EH (cell line): Measurements from ENCODE around the gene FLACC1.
"Not testable (repeated sequence)": the region's sequence is repeated elsewhere in the genome, so short reads cannot be mapped to it uniquely, and the experiment has no call there.

Experiments used
- DNase-seq: peaks from one replicate; pipeline ENCODE4 v3.0.0-alpha.2; 2015; ENCODE audit warnings: low read depth

FLACC1 gene

DNA sequence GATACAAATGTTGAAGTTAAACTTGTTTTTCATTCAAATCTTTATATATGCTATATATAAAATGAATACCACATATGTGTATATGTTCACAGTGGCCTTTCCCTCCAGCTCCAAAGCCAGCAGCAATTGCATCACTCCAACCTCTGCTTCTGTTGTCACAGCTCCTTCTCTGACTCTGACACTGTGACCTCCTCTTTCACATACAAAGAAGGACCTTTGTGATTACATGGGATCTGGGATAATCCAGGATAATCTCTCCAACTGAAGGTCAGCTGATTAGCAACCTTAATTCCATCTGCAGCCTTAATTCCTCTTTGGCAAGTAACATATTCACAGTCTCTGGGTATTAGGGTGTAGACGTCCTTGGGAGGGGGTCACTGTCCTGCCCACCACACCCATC, 8.4 kb downstream of the FLACC1 start:
- no peak for DNase-seq

DNA sequence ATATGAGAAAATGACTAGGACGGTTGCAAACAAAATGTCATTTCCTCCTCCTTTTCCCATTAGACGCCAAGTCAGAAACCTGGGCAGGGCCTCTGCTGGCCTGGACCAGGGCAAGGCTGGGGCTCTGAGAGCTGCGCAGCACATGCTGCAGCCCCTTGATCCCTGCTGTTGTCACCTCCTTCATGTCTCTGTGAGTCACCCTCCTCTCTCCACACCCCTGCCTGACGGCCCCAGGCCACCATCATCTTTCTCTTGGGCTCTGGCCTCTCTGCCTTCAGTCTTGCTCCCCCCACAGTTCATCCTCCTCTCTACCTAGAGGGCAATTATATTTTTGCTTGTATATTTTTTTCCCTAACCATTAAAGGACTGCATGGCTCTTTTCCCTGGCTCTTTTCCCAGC, 10.0 kb downstream of the FLACC1 start:
- no peak for DNase-seq

DNA sequence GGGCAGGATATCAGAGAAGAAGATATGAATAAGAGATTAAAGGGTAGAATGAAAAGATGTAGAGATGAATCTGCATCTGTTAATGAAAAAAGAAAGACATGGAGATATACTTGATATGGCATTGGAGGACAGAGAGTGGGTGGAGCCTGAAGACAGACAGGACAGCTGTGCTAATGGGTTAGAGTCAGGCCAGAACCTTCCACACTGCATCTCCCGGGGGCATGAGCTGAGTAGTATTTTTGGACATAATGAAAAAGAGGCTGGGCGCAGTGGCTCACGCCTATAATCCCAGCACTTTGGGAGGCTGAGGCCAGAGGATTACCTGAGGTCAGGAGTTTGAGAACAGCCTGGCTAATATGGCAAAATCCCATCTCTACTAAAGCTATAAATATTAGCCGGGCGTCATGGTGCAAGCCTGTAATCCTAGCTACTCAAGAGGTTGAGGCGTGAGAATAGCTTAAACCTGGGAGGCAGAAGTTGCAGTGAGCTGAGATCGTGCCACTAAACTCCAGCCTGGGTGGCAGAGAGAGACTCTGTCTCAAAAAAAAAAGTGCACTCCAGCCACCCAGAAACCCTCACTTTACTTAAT, 11.4 kb downstream of the FLACC1 start:
- no peak for DNase-seq

DNA sequence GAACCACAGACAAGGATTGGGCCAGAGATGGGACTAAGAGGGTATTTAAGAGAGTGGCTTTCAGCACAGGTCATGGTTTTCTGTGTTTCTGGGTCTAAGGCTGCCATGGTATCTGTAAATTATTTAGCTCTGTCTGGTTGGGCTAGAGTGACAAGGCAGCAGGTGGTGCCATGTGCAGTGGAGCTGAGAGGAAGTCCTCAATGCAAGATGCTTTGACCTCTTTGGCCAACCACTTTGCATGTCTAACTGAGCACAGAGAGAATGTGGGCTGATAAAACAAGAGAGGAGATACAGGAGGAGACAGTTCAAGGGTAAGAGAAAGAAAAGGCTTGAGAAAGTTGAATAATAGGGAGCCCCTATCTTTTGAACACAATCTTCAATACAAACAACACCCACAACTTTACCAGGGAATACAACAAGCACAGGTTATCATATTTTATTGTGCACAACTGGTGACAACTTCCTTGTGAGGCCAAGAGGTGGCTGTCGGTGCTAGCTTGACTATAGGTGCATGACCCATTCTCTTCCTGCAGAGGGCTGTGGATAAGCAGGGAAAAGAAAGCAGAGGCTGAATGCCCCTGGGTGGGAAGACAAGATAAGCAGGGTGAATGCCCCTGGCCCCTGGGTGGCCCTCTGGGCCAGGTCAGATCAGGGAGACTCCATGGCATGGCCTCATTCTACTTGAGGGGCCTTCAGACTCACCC, 12.3 kb downstream of the FLACC1 start:
- no peak for DNase-seq

DNA sequence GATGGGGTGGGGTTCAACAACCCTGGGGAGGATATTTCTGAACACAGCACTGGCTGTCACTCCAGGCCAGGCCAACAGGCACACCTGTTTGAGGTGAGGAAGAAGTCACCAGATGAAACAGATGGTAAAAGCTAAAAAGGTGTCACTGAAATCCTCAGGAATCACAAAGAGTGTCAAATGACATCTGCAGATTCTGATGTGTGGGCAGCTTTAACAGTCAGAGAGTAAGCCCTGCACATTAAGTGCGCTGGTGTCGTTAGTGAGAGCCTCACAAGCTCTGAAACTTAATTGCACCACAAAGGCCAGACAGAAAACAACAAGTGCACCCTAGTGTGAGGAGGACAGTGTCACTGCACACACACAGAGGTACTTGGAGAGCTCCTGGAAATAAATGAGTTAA, 13.6 kb downstream of the FLACC1 start:
- DNase-seq, result no peak

DNA sequence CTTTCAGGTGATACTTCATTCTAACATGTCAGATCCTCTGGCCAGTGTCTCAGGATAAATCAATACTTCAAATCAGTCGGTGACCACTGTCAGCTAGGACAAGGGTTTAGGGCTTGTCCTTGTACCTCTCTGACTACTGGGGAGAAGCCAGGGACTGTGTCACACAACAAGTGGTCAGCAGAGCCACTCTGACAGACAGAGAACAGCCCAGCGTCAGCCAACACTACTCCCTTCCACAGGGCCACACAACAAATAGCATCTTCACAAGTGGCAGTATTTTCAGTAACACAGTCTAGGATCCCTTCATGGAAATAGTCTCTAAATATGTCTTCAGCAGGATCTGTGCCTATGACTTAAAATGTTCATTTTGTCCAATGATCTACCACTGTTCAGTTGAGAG, 14.2 kb downstream of the FLACC1 start:
- no peak for DNase-seq

DNA sequence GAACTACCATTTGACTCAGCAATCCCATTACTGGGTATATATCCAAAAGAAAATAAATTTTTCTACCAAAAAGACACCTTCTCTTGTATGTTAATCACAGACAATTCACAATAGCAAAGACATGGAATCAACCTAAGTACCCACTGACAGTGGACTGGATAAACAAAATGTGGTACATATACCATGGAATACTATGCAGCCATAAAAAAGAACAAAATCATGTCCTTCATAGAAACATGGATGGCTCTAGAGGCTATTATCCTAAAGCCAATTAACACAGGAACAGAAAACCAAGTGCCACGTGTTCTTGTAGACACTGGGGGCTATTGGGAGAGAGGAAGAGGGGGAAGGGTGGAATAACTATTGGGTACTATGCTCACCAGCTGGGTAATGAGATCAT, 27.7 kb downstream of the FLACC1 start:
- no peak for DNase-seq

DNA sequence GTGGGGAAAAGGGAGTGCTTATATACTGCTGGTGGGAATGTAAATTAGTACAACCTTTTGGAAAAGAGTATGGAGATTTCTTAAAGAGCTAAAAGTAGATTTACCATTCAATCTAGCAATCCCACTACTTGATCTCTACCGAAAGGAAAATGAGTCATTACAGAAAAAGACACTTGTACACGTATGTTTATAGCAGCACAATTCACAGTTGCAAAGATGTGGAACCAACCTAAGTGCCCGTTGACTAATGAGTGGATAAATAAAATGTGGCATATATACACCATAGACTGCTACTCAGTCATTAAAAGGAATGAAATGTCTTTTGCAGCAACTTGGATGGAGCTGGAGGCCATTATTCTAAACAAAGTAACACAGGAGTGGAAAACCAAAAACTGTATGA, 29.5 kb downstream of the FLACC1 start:
- no peak for DNase-seq

DNA sequence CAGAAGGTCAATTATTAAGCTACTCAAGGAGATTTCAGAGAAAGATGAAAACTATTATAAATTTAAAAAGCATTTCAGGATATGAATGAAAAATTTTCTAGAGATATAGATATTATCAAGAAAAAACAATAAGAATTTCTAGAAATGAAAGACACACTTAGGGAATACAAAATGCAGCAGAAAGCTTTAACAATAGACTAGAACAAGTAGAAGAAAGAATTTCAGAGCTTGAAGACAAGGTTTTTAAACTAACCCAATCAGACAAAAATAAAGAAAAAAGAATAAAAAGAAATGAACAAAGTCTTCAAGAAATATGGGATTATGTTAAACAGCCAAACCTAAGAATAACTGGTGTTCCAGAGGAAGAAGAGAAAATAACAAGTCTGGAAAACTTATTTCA, 34.4 kb downstream of the FLACC1 start:
- no peak for DNase-seq

DNA sequence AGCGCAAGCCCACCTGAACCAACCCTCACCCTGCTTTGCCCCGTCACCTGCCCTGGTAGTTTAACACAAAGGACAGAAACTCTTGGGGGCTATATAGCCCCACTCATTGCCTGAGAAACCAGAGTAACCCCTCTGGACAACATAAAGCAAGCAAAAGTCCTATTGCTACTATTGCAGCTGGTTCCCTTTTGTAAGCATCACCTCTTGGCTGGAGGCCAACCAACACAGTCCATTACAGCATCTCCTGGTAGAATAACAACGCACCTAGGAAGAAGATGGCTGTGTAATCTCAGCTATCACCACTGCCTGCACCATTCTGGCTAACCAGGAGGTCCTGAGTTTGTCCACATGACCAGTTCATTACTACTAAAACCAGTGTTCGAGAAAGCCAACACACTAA, 36.4 kb downstream of the FLACC1 start:
- DNase-seq, result no peak

DNA sequence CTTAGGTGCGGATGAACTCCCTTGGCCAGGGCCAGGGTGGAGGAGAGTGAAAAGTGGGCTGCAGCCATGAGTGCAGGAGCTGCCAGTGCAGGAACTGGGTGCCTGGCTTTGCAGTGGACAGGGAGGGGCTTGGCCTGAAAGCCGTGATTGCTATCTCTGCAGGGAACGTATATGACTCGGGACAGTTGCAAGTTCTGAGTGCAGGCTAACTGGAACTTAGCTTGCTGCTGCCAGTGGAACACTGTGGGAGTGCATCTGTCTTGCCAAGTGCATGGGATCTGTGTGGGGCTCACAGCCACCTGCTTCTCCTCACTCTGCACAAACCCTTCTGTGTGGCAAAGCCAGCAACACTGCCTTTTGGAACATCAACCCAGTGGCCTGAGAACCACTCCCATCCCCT, 36.9 kb downstream of the FLACC1 start:
- DNase-seq, result no peak

DNA sequence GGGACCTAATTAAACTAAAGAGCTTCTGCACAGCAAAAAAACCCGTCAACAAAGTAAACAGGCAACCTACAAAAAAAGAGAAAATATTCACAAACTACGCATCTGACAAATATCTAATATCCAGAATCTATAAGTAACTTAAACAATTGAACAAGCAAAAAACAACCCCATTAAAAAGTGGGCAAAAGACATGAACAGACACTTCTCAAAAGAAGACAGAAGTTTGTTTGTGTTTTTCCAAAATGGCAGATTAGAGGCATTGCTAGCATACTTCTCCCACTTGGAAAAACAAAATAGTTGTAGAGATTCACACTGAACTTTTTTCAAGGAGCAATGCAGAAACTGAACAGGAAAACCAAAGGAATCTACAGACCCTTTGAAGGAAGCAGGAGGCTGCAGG, 37.6 kb downstream of the FLACC1 start:
- peak; percentile 17 for DNase-seq

DNA sequence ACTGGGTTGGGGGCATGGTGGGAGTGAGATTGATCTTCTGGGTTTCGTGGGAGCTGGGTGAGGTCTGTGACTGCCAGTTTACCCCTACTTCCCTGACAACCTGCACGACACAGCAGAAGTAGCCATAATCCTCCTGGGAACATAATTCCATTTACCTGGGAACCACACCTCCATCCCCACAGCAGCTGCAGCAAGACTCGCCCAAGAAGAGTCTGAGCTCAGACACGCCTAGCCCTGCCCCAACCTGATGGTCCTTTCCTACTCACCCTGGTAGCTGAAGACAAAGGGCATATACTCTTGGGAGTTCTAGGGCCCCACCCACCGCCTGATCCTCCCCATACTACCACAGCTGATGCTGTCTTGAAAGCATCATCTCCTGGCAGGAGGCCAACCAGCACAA, 43.8 kb downstream of the FLACC1 start:
- DNase-seq, result no peak

DNA sequence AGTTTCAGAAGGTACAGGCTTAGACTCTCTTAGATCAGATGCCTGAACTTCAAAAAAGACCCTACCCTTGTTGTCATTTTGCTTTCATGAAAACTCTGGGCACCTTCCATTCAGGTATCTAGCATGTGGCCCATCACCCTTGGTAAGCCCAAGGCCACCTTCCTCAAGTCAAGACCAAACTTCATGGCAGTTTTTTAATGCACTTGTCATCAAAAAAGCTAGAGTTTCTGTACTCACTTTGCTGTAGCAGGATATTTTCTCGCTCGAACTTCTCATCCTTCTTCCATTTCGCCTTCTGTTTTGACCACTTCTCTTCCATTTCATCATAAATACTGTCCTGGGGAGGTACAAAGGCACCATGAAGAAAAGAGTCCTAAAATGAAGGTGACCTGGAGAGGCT, 48.2 kb downstream of the FLACC1 start:
- DNase-seq, result no peak

DNA sequence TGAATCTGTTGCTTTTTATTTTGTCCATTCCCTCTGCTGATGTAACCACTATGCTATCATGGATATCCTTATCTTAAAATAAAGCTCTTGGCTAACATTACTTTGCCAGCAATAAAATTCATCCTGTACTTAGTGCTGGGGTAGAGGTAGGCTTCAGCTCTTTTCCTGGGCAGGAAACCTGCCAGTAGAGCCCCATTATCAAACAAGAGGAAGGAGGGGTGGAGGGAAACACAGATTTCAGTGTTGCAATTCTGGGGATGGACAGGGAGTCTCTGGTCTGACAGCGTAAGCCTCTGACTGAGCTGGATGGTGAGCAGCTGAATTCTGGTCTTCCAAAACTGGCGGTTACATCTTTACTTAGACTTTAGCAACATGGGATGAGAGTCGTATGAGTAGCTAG, 49.3 kb downstream of the FLACC1 start:
- no peak for DNase-seq

DNA sequence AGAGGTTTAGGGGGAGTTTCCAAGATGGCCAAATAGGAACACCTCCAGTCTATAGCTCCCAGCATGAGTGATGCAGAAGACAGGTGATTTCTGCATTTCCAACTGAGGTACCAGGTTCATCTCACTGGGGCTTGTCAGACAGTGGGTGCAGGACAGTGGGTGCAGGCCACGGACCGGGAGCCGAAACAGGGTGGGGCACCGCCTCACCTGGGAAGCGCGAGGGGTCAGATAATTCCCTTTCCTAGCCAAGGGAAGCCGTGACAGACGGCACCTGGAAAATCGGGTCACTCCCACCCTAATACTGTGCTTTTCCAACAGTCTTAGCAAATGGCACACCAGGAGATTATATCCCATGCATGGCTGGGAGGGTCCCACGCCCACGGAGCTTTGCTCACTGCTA, 57.2 kb downstream of the FLACC1 start:
- not testable (repeated sequence) for DNase-seq

DNA sequence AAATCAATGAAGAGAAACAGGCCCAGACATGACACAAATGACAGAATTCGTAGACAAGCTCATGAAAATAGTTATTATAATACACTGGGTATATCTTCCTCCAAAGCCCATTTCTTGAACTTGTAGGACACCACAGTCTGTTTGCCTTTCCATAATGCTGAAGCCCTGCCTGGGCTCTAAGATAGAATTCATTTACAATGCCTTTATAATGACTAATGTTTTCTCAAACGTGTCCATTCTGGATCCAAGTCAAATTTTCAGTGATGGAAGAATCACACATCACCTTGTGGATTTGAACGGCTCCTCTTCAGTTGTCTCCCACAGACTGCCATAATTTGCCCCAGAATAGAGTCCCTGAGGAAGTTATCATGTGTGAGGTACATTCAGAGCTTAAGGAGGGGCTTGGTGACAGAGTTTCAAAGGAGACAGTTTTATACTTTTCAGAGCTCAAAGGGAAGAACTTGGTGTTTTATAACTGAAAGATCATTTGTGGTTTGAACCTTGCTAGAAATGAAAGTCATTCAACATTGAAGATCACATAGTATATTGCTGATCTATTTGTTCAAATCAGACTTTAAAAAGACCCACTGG, 58.6 kb downstream of the FLACC1 start:
- peak; percentile 54 for DNase-seq

DNA sequence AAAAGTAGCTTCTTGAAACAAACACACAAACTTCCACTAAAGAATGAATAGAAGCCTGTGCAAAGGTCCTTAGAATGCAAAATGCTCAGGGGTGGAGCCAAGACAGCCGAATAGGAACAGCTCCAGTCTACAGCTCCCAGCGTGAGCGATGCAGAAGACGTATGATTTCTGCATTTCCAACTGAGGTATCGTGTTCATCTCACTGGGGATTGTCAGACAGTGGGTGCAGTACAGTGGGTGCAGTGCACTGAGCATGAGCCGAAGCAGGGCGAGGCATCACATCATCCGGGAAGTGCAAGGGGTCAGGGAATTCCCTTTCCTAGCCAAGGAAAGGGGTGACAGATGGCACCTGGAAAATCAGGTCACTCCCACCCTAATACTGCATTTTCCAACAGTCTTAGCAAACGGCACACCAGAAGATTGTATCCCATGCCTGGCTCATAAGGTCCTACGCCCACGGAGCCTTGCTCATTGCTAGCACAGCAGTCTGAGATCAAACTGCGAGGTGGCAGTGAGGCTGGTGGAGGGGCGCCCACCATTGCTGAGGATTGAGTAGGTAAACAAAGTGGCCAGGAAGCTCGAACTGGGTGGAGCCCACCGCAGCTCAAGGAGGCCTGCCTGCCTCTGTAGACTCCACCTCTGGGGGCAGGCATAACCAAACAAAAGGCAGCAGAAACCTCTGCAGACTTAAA, 66.5 kb downstream of the FLACC1 start:
- DNase-seq, result not testable (repeated sequence)

DNA sequence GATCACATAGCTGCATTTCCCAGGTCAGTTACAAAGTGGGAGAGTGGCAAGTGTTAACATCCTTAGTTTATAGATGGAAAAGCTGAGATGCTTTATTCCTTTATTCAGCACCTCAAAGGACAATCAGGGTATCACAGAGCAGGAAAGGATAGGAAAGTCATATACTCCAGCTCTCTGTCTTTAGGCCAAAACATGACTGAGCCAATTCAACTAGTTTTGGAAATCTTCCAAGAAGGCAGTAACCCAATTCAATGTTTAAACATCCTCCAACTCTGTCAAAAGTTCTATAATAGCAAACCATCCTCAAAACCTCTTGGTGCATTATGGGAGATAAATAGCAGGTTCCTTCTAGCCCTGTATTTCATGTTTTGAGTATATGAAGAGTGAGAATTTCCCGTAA, 71.6 kb downstream of the FLACC1 start:
- DNase-seq, result no peak

DNA sequence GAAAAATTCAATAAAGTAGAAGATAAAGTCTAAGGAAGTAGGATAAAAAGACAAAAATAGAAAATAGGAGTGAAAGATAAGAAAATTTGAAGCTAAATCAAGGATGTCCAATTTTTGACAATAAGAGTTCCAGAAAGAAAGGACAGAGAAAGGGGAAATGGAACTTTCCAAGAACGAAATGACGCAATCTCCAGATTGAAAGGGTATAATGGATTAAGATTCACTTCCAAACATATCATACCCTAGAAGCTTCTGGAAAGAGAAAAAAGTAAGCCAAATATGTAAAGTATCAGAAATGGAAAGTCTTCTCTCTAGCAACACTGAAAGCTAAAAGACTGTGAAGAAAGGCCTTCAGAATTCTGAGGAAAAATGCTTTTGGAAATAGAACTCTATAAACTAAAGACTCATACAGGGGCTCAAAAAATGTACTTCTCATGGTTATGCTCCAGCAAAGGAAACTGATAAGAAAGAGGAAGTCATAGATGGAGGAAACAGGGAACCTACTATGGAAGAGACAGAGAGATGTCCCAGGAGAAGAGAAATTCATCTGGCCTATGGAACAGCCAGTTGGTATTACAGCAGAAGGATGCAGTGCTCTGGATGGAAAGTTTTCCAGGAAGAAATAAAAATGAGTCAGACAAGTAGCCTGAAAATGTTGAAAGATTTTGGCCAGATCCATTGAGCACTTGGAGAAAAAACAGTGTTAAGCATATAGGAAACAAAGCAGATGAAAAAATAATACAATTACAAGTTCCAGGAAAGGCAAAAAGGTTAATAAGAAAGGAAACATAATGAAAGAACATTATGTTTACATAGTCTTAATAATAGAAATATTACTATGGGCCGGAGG, 76.7 kb downstream of the FLACC1 start:
- DNase-seq, result no peak

DNA sequence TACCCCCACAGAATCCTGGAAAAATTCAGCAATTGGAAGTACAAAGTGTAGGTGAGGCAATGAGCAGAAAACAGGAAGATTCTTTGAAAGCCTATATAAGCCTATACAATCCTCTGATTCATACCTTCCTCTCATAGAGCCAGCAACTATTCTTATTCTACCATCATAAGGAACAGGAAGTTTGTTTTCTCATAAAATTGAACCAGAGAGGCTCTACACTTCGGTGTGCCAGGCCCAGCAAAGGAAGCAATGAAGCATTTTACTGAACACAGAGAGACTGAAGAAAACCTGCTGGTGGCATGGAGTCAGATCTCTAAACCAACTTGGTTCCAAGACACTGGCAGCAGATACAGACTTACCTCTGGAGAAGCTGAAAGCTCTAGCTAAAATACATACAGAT, 78.1 kb downstream of the FLACC1 start:
- DNase-seq, result no peak

DNA sequence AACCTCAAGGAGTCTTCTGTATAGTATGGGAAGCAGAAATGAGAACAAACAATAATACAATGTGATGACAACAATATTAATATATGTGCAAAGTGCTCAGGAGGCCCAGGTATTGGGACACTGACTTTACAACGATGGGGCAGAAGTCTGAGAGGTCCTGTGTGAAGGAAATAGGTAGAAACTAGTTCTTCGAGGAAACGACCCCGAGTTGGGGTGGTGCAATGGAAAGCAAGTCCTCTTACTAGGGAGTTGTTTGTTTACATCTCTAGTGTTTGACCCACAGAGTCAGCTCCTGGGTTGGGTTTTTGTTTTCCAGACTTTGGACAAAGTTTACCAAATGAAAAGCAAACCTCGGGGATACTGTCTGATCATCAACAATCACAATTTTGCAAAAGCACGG, 80.6 kb downstream of the FLACC1 start:
- DNase-seq, result no peak
